Stimulated activated CD4-positive, alpha-beta T cell treated with anti-CD3 and anti-CD28 coated beads, Interleukin-2, amount 100 ng/mL, for 4 hours (primary cell): ENCODE data around the gene MARK3.

Experiments used
- DNase-seq: peaks from one replicate; pipeline ENCODE4 v3.0.0-alpha.2; 2020; ENCODE audit warnings: low read depth

Gene MARK3

DNA sequence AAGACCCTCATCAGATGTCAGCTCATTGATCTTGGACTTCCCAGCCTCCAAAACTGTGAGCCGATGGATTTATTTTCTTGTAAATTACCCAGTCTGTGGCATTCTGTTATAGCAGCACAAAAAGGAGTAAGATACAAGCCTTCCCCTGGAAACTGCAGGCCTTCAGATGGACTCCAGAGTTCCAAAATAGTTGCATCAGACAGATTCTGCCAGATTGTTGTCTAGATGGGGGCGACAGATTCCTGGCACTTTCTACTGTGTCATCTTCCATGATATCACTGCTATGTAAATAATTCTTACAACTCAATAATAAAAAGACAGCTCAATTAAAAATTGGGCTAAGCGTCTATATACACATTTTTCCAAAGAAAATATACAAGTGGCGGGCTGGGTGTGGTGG, 17.2 kb upstream of the MARK3 start:
- no peak for DNase-seq

DNA sequence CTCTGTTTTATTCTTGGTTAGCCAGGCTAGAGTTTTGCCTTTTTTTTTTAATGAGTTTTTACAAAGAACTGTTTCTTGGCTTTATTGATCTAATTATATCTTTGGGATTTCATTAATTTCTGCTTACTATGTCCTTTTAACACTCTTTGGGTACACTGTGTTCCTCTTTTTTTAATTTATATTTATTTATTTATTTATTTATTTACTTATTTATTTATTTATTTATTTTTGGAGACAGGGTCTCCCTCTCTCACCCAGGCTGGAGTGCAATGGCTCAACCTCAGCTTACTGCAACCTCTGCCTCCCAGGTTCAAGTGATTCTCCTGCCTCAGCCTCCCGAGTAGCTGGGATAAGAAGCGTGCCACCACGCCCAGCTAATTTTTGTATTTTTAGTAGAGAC, 15.1 kb upstream of the MARK3 start:
- no peak for DNase-seq

DNA sequence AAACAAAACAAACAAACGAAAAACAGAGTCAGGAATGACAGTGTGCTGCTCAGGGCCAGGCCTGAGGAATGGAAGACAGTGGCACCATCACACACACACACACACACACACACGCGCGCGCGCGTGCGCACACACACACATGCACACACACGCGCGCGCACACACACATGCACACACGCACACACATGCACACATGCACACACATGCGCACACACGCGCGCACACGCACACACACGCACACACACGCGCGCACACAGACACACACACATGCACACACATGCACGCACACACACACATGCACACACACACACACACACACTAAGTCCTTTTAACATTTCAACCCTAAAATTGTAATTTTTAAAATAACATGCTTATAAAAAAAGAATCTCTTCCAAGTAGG, 13.2 kb upstream of the MARK3 start:
- no peak for DNase-seq

DNA sequence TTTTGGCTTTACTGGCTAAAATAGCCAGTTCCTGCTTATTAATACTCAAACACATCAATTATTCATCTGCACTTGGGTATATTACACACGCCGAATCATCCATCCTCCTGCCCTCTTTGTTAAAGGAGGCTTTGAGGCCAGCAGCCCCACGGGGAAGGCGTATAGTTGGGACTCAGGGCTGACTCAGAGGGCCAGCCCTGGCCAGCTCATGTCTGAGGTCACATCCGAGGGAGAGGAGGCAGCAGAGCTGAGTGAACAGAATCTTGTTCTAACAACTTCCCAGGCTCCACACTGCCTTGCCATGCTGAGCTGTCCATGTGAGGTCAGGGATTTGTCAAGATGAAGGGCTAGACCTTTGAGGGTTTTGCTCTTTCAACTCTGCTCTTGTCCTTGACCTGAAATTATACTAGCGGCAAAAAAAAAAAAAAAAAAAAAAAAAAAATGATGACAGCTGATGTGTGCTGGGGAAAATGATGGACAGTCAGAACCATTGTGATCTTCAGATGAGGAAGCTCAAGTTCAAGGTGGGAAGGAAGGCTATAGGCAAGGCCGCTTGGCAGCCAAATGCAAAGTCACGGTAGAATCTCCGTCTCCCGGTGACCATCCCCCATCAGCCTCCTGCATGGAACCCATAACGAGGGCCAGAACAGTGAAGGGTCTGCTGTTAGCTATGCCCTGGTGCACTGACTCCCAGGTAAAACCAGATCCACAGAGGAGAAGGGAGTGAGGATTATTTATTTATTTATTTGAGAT, 12.5 kb upstream of the MARK3 start:
- DNase-seq: no peak

DNA sequence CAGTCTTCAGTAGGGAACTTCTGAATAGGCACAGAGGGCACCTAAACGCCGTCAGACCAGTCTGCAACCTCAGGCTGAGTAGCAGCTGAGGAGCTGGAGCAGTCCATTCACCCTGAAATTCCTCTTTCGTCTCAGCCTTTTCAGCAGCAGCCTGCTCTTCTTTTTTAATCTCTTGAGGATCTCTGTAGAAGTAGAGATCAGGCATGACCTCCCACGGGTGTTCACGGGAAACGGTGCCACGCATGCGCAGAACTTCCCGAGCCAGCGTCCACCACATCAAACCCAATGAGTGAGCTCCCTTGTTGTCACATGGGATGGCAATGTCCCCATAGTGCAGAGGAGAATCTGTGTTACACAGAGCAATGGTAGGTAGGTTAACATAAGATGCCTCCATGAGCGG, 11.1 kb upstream of the MARK3 start:
- DNase-seq: no peak

DNA sequence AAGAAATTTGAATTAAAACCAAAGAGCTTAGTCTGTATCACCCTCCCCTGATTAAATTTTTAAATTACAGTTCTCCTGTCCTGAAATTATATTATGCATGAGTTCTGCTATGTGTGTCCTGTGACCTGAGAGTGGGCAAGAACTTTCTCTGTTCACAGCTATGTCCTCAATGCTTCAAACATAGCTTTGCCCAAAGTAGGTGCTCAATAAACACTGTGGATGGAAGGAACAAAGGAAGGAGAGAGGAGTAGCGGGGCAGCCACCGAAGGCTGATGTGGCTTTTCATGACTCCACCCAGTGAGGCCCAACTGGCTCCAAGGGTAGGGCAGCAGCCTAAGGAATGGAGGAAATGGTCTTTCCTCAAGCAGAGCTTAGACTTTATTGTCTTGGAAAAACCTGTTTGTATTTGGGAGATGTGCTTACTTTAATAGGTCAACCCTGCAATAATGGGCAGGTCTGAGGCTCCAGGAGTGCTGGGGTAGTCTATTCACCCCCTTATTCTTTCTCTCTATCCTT, 7.6 kb upstream of the MARK3 start:
- no peak for DNase-seq

DNA sequence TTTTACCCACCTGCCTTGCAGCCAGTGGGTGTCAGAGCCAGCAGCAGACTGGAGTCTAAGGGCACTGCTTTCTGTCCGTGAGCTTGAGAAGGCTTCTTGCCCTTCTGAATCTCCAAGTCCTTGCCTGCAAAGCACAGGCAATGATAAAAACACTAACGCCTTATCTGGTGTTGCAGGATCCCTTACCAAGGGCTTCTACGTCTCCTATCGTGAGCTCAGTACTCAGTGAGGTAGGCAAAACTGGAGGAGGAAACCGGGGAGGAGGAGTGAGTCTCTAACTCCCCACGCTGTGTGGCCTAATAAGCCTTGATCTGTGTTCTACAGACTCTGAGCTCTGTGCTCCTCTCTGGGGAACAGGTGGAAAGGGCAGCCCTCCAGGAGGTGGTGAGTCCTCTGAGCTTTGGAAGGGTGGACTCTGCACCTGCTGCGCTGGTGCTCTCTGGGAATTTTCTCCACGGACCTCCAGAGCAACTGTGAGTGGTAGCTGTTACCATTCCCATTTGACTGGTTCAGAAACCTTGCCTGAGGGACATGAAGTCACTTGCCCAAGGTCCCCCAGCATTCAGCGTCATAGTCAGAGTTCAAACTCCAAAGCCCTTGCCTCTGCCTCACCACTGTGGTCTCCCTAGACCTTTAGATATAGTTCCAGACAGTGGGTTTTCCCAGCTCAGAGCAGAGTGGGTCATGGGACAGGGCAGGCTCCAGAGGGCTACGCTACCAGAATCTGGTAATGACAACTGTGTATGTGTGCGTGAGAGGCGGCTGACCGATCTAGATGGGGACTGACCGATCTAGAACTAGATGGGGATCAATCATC, 7.0 kb upstream of the MARK3 start:
- no peak for DNase-seq

DNA sequence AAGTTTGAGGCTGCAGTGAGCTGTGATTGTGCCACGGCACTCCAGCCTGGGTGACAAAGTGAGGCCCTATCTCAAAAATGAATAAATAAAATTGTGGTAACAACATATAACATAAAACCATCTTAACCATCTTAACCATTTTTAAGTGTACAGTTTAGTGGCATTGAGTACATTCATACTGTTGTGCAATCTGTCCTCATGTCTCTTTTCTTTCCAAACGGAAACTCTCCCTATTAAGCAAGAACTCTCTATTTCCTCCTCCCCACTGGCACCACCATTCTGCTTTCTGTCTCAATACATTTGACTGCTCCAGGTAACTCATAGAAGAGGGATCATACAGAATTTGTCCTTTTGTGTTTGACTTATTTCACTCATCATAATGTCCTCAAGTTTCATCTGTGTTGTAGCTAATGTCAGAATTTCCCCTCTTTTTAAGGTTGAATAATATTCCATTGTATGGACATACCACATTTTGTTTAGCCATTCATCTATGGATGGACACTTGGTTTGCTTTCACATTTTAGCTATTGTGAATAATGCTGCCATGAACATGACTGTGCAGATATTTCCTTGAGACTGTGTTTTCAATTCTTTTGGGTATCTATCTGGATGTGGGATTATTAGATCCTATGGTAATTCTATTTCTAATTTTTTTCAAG, 4.4 kb upstream of the MARK3 start:
- no peak for DNase-seq

DNA sequence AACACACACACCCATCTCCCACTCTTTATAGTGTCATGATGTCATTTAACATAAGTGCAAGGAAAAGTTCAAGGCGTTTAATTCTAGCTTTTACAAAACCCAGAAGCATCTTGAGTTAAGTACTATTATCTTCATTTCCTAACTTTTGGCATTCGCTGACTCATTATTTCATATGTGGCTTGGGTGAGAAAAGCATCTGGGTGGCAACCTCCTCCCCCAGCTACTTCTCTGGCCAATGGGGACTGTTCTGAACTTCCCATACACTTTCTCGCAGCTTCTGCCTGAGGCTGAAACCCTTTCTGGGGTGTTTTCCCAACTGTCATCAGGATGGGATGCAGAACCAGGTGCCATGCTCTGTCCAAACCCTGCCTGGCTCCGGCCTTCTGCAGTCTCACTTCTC, 2.8 kb upstream of the MARK3 start:
- DNase-seq: no peak

DNA sequence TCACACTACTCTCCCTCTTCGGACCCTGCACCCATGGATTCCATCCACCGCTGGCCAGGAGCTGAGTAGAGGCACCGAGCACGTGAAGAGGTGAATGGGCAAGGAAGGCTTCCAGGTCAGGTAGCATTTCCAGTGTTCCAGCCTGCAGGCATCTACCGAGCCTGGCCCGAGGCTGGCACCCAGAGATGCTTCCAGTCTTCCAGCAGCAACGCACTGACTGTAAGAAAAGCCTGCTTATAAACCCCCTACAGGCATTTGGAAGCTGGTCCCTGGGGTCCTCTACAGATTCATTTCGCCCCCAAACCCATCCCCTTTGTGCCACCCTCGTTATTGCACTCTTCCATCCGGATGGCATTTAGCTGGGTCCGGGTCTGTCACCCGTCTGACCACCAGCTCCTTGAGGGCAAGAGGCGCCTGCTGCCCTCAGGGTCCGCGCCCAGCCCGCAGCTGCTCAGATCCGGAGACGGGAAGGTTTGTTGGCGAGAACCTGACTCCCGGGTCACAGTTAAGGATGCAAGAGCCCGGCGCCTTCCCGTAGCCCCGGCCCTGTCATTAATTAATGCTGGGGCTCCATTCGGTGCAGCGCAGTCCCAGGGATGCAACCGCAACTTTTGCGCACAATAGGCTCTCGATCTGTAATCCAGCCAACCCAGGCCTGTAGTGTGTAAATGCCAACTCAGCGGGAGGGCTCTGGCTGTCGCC, 614 bp upstream of the MARK3 start:
- no peak for DNase-seq

DNA sequence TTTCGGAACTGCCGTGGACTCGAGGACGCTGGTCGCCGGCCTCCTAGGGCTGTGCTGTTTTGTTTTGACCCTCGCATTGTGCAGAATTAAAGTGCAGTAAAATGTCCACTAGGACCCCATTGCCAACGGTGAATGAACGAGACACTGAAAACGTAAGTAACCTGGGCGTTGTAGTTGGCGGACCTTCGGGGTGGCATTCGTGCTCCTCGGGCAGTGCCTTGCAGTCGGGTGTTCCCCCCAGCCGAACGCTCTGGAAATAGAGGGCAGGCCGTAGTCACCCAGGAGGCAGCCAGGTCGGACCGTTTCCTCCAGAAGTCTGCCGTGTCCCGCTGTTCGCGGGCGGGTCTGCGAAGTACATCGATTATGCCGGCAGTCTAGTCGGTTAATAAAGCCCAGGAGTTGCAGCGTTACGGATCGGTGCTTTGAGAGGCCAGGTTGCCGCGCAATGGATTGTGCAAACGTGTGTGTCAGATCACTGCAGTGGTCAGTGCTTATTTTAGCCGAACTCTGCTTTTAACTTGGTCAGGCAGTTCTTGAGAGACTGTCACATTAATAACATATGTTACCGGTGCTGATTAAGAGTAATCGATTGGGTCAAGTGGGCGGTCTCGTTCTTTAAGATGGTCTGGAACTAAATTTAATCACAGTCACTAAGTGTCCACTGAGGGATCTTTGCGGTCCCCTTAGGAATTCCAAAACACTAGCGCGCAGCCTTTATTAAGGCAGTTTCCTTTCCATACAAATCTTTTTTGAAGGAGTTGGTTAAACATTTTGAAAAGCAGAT, 906 bp downstream of the MARK3 start:
- DNase-seq: no peak

DNA sequence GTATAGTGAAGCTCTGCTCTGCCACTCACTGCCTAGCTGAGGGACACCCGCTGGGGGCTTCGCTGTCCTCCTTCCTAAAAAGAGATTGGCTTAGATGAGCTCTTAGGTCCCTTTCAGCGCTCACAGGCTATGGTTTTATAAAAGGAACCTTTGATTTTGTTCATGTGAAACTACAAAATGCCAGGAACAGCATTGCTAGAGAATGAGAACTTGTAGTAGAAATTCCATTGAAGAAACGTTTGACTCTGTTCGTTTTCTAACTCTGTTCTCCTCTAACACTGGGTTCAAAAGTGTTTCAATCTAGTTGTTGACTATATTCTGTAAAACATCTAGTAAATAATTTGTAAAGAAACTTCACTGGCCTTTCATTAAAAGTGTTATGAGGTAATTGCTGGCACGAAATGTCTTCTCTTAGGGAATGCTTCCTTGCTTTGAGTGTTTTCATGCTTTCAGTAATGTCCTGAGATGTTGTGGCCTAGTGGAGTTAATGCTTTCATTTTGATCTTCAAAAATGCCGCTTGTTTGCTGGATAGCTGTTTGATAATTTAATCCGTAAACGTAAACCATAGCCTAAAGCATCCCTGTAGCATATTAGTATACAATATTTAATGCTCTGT, 1.6 kb downstream of the MARK3 start:
- DNase-seq: no peak

DNA sequence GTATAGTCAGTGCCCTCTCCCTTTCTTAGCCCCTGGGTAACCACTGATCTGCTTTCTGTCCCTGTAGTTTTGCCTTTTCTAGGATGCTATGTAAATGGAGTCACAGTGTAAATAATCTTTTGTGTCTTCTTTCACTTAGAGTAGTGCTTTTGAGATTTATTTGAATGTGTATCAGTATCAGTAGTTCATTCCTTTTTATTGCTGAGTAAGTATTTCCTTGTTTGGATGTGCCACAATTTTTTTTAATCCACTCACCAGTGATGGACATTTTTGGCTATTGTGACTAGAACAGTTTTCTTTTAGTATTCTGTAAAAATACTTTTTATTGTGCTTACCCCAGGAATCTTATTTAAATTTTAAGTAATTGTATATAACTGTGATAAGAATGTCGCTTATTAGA, 3.4 kb downstream of the MARK3 start:
- no peak for DNase-seq

DNA sequence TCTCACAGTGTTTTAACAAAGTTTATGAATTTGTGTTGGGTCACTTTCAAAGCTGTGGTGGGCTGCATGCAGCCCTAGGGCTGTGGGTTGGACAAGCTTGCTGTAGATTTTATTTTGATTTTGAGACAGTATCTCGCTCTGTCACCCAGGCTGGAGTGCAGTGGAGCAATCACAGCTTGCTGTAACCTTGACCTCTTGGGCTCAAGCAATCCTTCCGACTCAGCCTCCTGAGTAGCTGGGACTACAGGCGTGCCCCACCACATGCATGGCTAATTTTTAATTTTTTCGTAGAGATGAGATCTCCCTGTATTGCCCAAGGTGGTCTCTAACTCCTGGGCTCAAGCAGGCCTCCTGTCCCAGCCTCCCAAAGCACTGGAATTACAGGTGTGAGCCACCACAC, 5.4 kb downstream of the MARK3 start:
- DNase-seq: no peak

DNA sequence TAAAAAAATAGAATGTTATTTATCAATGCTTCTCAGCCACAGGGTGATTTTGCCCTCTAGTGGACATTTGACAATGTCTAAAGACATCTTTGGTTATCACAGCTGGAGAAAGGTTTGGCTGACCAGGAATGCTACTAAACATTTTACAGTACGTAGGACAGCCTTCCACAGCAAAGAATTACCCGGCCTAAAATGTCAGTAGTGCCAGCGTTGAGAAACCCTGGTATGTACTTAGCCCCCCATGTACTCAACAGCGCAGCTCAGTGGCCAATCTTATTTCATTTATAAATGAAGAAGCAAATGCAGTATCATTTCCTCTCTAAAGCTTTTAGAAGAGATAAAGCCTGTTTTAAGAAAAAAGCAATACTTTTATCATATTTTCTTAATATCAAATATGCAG, 5.8 kb downstream of the MARK3 start:
- no peak for DNase-seq

DNA sequence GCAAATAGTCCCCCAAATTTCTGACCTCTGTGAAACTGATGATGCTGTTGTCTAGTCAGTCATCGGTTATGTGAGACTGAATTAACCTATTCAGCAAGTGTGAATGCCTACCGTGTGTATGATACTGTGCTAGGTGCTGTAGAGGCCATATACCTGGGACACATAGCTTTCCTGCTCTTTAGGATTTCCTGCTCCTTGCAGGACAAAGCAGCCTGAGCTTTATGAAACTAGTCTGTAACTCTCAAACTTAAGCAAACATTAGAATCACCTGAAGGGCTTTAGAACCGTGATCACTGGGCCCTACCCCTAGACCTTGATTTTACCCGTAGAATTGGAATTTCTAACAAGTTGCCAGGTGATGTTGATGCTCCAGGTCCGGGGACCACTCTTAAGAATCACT, 6.9 kb downstream of the MARK3 start:
- no peak for DNase-seq

DNA sequence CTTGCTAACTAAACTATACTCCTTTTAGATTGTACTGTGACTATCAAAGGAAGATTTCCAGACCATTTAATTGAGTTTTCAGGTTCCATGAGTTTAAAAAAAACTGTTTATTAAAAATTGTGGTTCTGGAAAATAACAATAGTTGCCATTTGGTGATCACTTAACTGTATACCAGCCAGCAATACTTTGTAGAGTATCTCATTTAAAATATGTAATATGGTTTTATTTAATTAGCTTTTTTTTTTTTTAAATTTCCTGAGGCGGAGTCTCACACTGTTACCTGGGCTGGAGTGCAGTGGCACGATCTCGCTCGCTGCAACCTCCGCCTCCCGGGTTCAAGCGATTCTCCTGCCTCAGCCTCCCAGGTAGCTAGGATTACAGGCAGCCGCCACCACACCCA, 7.4 kb downstream of the MARK3 start:
- DNase-seq: no peak

DNA sequence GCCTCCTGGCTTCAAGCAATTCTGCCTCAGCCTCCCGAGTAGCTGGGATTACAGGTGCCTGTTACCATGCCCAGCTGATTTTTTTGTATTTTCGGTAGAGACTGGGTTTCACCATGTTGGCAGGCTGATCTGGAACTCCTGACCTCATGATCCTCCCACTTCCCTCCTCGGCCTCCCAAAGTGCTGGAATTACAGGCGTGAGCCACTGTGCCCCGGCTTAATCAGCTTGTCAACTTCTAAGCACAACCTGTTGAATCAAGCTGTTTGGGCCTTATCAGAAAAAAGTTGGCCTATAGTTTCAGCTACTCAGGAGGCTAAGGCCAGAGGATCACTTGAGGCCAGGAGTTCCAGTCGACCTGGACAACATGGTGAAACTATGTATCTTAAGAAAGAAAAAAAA, 7.9 kb downstream of the MARK3 start:
- no peak for DNase-seq

DNA sequence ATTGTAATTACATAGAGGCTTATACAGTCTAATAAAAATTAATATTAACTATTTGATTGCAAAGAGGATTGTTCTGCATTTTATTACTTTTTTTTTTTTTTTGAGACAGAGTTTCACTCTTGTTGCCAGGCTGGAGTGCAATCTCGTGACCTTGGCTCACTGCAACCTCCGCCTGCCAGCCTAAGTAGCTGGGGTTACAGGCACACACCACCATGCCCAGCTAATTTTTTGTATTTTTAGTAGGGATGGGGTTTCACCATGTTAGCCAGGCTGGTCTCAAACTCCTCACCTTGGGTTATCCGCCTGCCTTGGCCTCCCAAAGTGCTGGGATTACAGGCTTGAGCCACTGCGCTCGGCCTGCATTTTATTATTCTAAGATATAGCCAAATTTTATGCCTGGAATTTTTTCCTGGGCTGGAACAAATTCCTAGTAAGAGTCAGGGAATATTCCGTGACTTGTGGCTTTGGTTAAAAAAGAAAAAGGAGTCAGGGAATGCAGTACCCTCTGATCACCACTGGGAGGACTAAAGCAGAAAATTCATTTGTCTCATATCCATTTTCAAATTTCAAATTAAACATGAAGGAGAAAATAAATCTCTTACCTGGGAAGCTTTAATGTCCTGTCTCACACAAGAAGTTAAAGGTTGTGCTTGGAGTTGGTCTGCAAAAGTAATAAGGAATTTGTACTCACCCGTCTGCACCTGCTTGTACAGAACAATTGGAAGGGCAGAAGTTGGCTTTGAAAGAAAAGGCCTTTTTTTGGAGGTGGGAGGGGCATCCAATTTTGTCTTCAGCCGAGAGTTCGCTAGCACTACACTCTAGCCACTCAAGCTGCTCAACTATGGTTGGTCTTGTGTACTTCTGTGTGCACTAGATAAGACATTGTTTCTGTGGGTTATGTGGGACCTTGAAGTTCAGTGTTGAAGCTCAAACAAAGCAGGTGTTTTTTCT, 8.7 kb downstream of the MARK3 start:
- DNase-seq: no peak

DNA sequence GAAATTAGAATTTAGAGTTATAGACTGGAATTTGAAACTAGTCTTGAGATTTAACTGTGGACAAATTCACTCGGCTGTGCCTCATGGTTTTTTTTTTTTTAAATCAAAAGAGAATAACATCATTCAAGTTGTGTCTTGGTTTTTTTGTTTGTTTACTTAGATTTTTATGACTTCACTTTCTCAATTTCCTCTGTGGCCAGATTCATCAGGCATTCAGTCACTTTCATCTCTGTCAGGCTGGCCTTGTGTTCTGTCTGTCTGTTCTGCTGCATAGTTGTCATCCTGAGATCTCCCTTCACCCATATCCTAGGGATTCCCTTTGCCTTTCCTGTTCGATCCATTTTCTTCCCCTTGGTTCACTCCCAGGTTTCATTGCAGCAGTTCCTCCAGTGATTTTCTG, 10.0 kb downstream of the MARK3 start:
- no peak for DNase-seq
